ENCODE data around the gene SETD3. TPM values are rescaled to one million over a fixed set of nuclear protein-coding genes. Genes with fewer than 3 reads are reported as not detected.

Gene SETD3
- total and polyA plus RNA-seq, 9 donors = 27.9 to 133 (median 79.2) TPM

- 80 to 84% (median 83%) methylated on average over 12 of the region's 12 CpGs for whole genome bisulfite sequencing, 3 donors
Observed at GRCh38 chr14:99393059-99393655, 87.5 kb downstream of the SETD3 start.

GRCh38 chr14:99391671-99392070 is 89.0 kb downstream of the SETD3 start:
- Histone ChIP-seq H3K9me3 (no peaks in the 10 kb centered on the region), H3K36me3 (no peaks in the 10 kb centered on the region), H3K4me3 (no peak overlapping the region), H3K4me1 (ENCODE audit: insufficient read depth) (no peaks in the 10 kb centered on the region), H3K27ac (no peak overlapping the region), H3K27me3 (no peaks in the 10 kb centered on the region)
- TF ChIP-seq EP300 (IDR thresholded peaks at IDR 0.05) (no peak), CTCF (IDR thresholded peaks at IDR 0.05) (no peak), POLR2A (IDR thresholded peaks at IDR 0.05) (no peak)
- intact Hi-C loops (cut with DNase I) = no loop called here
- WGBS, 3 donors = 75 to 84% (median 76%) methylated on average over 13 of the region's 13 CpGs
- DNase-seq = no peak

More at GRCh38 chr14:99393059-99393655, 87.5 kb downstream of the SETD3 start:
- Histone ChIP-seq H3K4me1 (ENCODE audit: insufficient read depth) (no peaks in the 10 kb centered on the region), H3K27ac (no peak overlapping the region), H3K36me3 (no peaks in the 10 kb centered on the region), H3K4me3 (no peak overlapping the region), H3K9me3 (no peaks in the 10 kb centered on the region), H3K27me3 (no peaks in the 10 kb centered on the region)
- no peak for DNase-seq
- TF ChIP-seq CTCF (IDR thresholded peaks at IDR 0.05) (peak in 2 of 3 donors; percentile 9 to 10), POLR2A (IDR thresholded peaks at IDR 0.05) (no peak)
- intact Hi-C loops (cut with DNase I) = no loop called here

GRCh38 chr14:99389174-99389826 is 91.4 kb downstream of the SETD3 start:
- no peaks in the 10 kb centered on the region for H3K36me3 ChIP-seq
- WGBS, 3 donors = 8 to 11% (median 9%) methylated on average over 24 of the region's 24 CpGs
- no peak overlapping the region for H3K4me3 ChIP-seq
- H3K9me3 ChIP-seq = no peaks in the 10 kb centered on the region
- intact Hi-C loops (cut with DNase I) = no loop called here
- TF ChIP-seq CTCF (IDR thresholded peaks at IDR 0.05) = peak in 2 of 3 donors; percentile 17 to 38
- TF ChIP-seq POLR2A (IDR thresholded peaks at IDR 0.05) = no peak
- TF ChIP-seq EP300 (IDR thresholded peaks at IDR 0.05) = no peak
- no peaks in the 10 kb centered on the region for H3K4me1 ChIP-seq (ENCODE audit: insufficient read depth)
- H3K27me3 ChIP-seq = no peaks in the 10 kb centered on the region
- H3K27ac ChIP-seq = no peak overlapping the region
- peak in 4 of 5 donors; percentile 31 to 55 (median 42) for DNase-seq

GRCh38 chr14:99388286-99388685 is 92.4 kb downstream of the SETD3 start:
- TF ChIP-seq CTCF (IDR thresholded peaks at IDR 0.05) (no peak), EP300 (IDR thresholded peaks at IDR 0.05) (no peak), POLR2A (IDR thresholded peaks at IDR 0.05) (no peak)
- intact Hi-C loops (cut with DNase I) = no loop called here
- H3K27me3 ChIP-seq = no peaks in the 10 kb centered on the region
- no peaks in the 10 kb centered on the region for H3K4me1 ChIP-seq (ENCODE audit: insufficient read depth)
- no peaks in the 10 kb centered on the region for H3K9me3 ChIP-seq
- no peaks in the 10 kb centered on the region for H3K36me3 ChIP-seq
- no peak for DNase-seq
- H3K4me3 ChIP-seq = no peak overlapping the region
- H3K27ac ChIP-seq = no peak overlapping the region
- WGBS, 3 donors = 89 to 91% (median 89%) methylated on average over 12 of the region's 12 CpGs

Measured in ovary (tissue), 9 donors.